OCI-LY7 (cell line): ENCODE measurements around the gene NQO2.

Experiments used
- CTCF ChIP-seq: fragments of 200-600 bp; sonication (generic); conservative IDR thresholded peaks from 2 replicates; pipeline ENCODE4 v1.5.1; 2014; ENCODE audit warnings: mild to moderate bottlenecking, antibody characterized with exemption, low read length, moderate library complexity, mixed read lengths
- EZH2phosphoT487 ChIP-seq: fragments of 200-600 bp; sonication (generic); IDR thresholded peaks from 2 replicates; pipeline ENCODE4 v1.6.1; 2018; ENCODE audit warnings: low read depth, borderline replicate concordance, mild to moderate bottlenecking, mixed run types, antibody characterized with exemption, low read length, moderate library complexity, mixed read lengths

- TF ChIP-seq EZH2phosphoT487: no peak
- TF ChIP-seq CTCF: no peak
Observed at GRCh38 chr6:3041147-3041546, 41.5 kb downstream of the NQO2 start.
